GM12874 (cell line): ENCODE data around the gene LDOC1.

Source experiments
- TF ChIP-seq, protein P1 (sequence below): IDR thresholded peaks from 2 replicates; pipeline ENCODE4 v1.5.1; 2011; ENCODE audit warnings: low read depth, mild to moderate bottlenecking, control low read depth, low read length, moderate library complexity; ENCODE audit not compliant: insufficient read depth

Gene LDOC1

DNA sequence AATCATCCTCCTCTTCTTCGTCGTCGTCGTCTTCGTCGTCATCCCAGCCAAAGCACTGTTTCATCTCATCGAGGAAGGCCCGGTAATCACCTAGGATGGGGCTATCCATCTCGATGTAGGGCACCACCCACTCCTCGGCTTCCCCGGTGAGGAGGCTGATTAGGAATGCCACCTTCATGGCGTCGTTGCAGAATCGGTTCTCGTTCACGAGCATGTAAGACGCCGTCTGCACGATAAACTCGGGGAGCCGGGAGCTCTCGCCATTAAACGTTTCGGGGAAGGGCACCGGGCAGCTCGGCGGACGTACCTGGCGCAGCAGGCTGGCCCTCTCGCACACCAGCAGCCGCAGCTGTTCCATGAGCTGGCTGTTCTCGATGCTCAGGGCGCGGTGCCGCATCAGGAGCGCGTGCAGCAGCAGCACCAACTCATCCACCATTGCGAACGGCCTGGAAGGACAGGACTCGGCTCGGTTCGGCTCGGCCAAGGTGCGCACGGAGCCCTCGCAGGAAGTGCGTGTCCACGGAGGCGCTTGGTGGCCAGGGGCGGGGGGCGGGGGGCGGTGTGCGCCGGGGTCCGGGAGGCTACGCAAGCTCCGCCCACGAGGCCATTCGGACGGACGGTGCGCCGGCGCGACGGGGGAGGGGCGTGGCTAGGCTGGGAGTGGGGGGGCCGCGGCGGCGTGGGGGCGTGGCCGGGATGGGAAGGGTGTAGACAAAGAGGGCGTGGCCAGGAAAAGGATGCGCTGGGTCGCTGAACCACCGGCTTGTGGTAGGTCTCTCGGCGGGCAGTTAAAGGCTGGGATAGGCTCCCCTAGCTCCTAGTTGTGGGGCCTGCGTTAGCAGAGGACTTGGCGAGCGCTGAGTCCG is at the start of gene LDOC1:
TSS of gene LDOC1 (minus strand) at position 544 of the 866 bp plus-strand sequence. CDS start at position 436, 108 bp downstream.
- TF ChIP-seq, protein P1, sequence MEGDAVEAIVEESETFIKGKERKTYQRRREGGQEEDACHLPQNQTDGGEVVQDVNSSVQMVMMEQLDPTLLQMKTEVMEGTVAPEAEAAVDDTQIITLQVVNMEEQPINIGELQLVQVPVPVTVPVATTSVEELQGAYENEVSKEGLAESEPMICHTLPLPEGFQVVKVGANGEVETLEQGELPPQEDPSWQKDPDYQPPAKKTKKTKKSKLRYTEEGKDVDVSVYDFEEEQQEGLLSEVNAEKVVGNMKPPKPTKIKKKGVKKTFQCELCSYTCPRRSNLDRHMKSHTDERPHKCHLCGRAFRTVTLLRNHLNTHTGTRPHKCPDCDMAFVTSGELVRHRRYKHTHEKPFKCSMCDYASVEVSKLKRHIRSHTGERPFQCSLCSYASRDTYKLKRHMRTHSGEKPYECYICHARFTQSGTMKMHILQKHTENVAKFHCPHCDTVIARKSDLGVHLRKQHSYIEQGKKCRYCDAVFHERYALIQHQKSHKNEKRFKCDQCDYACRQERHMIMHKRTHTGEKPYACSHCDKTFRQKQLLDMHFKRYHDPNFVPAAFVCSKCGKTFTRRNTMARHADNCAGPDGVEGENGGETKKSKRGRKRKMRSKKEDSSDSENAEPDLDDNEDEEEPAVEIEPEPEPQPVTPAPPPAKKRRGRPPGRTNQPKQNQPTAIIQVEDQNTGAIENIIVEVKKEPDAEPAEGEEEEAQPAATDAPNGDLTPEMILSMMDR, result no peak

DNA sequence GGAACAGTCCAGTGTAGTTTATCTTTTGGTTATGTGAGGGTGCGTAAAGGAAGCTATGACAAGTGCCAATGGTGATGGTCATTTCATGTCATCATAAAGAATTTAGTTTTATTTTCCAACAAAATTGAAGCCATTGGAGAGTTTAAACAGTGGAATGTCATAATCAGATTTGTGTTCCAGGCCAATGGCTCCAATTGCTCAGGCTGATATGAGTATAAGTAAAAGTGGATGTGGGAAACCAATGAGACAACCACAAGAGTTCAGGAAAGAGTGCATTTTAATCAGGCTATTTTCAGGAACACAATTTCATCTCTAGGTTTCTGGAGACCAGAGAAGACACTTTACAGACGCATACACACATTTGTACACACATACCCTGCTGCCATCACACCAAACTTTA is 44.7 kb upstream of the LDOC1 start:
- TF ChIP-seq, protein P1, result no peak

DNA sequence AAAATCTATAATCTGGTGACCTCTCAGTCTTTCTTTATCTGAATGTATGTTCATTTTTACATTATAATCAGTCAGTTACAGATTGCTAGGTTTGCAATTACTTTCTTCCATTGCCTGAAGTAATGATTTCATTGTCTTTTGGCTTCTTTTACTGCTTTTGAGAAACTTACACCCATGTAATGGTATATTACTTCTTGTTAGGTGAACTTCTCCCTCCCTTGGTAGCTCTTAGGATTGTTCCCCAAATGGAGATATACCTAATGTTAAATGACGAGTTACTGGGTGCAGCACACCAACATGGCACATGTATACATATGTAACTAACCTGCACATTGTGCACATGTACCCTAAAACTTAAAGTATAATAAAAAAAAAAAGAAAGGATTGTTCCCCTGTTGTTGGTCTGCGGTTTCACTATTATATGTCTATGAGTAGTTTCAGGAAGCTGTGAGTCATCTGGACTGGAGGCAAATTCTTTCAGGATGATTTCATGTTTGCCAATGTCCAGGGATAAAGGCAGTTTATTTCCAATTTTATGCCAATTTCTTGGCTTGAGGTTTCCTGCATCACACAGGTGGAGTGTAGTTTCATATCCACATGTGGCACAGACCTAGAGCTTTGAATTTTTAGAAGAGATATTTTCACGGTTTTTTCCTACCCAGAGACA is 43.5 kb upstream of the LDOC1 start:
- TF ChIP-seq, protein P1, result no peak

DNA sequence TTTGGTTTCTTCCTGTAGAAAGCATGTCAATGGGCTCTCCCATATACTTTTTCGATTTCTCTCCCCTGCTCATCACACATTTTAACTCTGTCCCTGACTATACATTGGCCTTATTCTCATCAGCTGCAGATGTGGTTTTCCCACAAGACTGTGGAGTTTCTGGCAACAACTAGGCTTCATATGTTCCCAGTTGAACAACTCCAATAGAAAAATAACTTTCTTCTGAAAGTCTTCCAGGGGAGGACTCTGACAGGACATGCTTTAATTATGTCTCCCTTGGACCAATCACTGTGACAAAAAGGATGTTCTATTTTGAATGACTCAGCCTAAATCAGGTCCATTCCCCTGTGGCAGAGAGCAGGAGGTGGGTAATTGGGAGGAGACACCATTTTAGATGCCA is 37.3 kb upstream of the LDOC1 start:
- TF ChIP-seq, protein P1, result no peak

DNA sequence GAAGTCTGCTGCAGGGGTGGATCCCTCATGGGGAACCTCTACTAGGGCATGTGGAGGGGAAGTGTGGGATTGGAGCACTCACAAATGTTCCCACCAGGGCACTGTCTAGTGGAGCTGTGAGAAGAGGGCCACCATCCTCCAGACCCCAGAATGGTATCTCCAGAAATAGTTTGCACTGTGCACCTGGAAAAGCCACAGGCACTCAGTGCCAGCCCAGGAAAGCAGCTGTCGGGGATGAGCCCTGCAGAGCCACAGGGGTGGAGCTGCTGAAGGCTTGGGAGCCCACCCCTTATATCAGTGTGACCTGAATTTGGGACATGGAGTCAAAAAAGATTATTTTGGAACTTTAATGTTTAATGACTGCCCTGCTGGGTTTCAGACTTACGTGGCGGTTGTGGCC is 25.0 kb upstream of the LDOC1 start:
- TF ChIP-seq, protein P1, result no peak

DNA sequence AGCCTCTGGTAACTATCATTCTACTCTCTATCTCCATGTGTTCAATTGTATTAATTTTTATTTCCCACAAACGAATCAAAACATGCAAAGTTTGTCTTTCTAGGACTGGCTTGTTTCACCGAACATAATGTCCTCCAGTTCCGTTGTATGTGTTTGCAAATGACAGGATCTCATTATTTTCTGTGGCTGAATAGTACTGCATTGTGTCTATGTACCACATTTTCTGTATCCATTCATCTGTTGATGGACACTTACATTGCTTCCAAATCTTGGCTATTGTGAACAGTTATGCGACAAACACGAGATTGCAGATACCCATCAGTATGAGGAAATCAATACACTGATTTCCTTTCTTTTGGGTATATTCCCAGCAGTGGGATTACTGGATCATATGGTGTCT is 8.4 kb upstream of the LDOC1 start:
- TF ChIP-seq, protein P1, result no peak

DNA sequence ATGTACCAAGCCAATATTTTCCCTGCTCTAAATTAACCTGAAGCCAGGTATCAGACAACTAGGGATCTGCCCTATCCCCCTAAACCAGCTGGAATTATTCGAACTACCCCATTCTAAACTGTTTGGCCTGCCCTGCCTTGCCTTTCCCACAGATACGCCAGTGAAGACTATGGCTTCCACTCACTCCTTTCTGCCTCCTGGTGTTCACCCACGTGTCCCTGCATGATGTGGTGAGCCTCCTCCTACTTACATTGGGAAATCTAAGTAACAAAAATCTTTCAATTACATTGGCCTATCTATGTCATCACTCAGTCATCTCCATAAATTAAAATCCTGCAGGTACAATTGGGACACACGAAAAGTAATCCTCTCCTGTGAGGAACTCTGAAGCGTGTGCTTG is 6.1 kb upstream of the LDOC1 start:
- TF ChIP-seq, protein P1, result no peak
